ENCODE results near the gene TMEM37.

DNA sequence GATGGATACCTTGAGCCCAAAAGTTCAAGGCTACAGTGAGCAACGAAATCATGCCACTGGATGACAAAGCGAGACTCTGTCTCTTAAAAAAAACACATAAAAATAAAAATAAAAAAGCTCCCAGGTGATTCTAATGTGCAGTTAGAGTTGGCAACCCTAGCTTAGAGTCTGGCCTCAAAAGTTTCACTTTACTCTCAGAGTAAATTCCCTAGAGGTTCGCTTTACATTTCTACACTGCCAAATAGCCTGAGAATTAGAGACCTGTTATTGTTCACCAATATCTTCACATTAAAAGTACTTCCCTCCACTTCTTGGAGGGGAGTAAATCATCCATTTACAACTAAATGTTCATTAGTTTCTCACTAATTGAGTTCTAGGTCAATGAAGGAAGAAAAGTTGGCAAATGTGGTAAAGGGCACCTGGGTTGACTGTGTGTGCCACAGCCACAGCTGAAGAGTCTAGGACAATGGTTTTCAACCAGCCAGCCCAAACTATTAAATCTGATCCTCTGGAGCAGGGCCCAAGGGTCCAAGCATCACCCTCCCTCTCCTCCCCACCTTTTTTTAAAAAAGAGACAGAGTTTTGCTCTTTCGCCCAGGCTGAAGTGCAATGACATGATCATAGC is 15.2 kb upstream of the TMEM37 start:
- TF ChIP-seq, protein P1, sequence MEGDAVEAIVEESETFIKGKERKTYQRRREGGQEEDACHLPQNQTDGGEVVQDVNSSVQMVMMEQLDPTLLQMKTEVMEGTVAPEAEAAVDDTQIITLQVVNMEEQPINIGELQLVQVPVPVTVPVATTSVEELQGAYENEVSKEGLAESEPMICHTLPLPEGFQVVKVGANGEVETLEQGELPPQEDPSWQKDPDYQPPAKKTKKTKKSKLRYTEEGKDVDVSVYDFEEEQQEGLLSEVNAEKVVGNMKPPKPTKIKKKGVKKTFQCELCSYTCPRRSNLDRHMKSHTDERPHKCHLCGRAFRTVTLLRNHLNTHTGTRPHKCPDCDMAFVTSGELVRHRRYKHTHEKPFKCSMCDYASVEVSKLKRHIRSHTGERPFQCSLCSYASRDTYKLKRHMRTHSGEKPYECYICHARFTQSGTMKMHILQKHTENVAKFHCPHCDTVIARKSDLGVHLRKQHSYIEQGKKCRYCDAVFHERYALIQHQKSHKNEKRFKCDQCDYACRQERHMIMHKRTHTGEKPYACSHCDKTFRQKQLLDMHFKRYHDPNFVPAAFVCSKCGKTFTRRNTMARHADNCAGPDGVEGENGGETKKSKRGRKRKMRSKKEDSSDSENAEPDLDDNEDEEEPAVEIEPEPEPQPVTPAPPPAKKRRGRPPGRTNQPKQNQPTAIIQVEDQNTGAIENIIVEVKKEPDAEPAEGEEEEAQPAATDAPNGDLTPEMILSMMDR (IDR thresholded peaks at IDR 0.05; ENCODE audit: low read depth, low read length), result no peak
- TF ChIP-seq, protein P2, sequence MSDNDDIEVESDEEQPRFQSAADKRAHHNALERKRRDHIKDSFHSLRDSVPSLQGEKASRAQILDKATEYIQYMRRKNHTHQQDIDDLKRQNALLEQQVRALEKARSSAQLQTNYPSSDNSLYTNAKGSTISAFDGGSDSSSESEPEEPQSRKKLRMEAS (IDR thresholded peaks at IDR 0.05; ENCODE audit: low read depth, low read length), result no peak
- no peak for TF ChIP-seq MYC (IDR thresholded peaks at IDR 0.05; ENCODE audit: low read depth, low read length)

All from NB4 (cell line).